K562 (cell line): ENCODE data around the gene FNBP1. TPM values are rescaled to one million over a fixed set of nuclear protein-coding genes. Genes with fewer than 3 reads are reported as not detected.

Experiments
- ATAC-seq: fragments of 200-7000 bp; cut with Tn5 transposase; 3 replicates; pipeline ENCODE4 v1.9.1; 2020; ENCODE audit warnings: moderate library complexity
- BruUV-seq: library from RNA; stranded (reverse); fragments of 400-500 nt; replicated peaks from 2 replicates; lab custom pipeline; 2021; lab: Mats Ljungman, UMichigan
- CTCF ChIA-PET: fragments of 300-600 bp; formaldehyde crosslinking; extraction: SDS; loops from one replicate; lab custom pipeline; 2021; ENCODE audit warnings: low intra/inter-chr PET ratio; lab: Yijun Ruan, JAX
- POLR2A ChIA-PET: fragments of 300-600, 350-650 bp; sonication (Branson Sonifier 250); formaldehyde crosslinking; extraction: SDS; loops from one replicate; lab custom pipeline; 2021; ENCODE audit warnings: antibody characterized with exemption, inconsistent platforms; lab: Yijun Ruan, JAX
- DNase-seq, 4 experiments: peaks; one replicate each; pipeline versions ENCODE4 v3.0.0 to v3.0.0-alpha.2; 2011 to 2018; ENCODE audit warnings: low spot score in 3 of 4, mixed read lengths in 3 of 4; ENCODE audit errors: extremely low read depth in 1 of 4
- FAIRE-seq: peaks from 2 replicates; lab custom pipeline; 2011; peaks lifted over from hg19 to GRCh38; lab: Jason Lieb, UNC
- H2AFZ ChIP-seq: 2 replicates; pipeline ENCODE4 v1.6.0; 2011; ENCODE audit warnings: low read depth, low read length, control low read depth, inconsistent platforms
- H3K27ac ChIP-seq: fragments of 200-600 bp; 3 replicates; pipeline ENCODE4 v1.8.0; 2011; ENCODE audit warnings: low read depth, mild to moderate bottlenecking, control low read depth, inconsistent platforms, low read length, moderate library complexity, mixed read lengths; ENCODE audit errors: extremely low read depth
- H3K27me3 ChIP-seq, 2 experiments: fragments of 300-600 bp in 1 of 2; 2 replicates in 1 of 2; 3 replicates in 1 of 2; pipeline versions ENCODE4 v1.6.0 to v1.8.0; 2011; ENCODE audit warnings: inconsistent platforms in 2 of 2, low read length in 2 of 2, mild to moderate bottlenecking in 1 of 2, mixed read lengths in 1 of 2, moderate library complexity in 1 of 2; ENCODE audit not compliant: control insufficient read depth in 2 of 2, insufficient read depth in 2 of 2
- H3K36me3 ChIP-seq: fragments of 300-600 bp; 3 replicates; pipeline ENCODE4 v1.8.0; 2011; ENCODE audit warnings: mild to moderate bottlenecking, low read length, inconsistent platforms; ENCODE audit not compliant: control insufficient read depth, insufficient read depth
- H3K4me1 ChIP-seq, 2 experiments: fragments of 200-600 bp in 1 of 2; replicated peaks in 1 of 2; 2 replicates in 1 of 2; 3 replicates in 1 of 2; pipeline versions ENCODE4 v1.5.1 to v1.8.0; 2011; ENCODE audit warnings: inconsistent platforms in 2 of 2, low read length in 2 of 2, mild to moderate bottlenecking in 1 of 2, mixed read lengths in 1 of 2, moderate library complexity in 1 of 2; ENCODE audit not compliant: control insufficient read depth in 2 of 2, insufficient read depth in 2 of 2
- H3K4me2 ChIP-seq: 2 replicates; pipeline ENCODE4 v1.6.1; 2011; ENCODE audit warnings: low read length, control low read depth, inconsistent platforms, mixed read lengths; ENCODE audit not compliant: insufficient read depth
- H3K4me3 ChIP-seq: fragments of 200-600 bp; sonication (generic), shearing (Covaris generic); 2 replicates; pipeline ENCODE4 v1.5.1; 2016; ENCODE audit warnings: control low read depth, inconsistent platforms
- H3K79me2 ChIP-seq: fragments of 200-600 bp; 3 replicates; pipeline ENCODE4 v1.8.0; 2011; ENCODE audit warnings: low read length, inconsistent platforms; ENCODE audit not compliant: control insufficient read depth, insufficient read depth
- H3K9ac ChIP-seq, 2 experiments: 2 replicates each; pipeline versions ENCODE4 v1.6.0 to v1.6.1; 2011; ENCODE audit warnings: low read depth in 2 of 2, low read length in 2 of 2, control low read depth in 1 of 2, inconsistent platforms in 1 of 2, mild to moderate bottlenecking in 1 of 2, mixed read lengths in 1 of 2; ENCODE audit not compliant: insufficient read depth in 1 of 2
- H3K9me1 ChIP-seq: one replicate; pipeline ENCODE4 v1.6.0; 2011; ENCODE audit warnings: inconsistent platforms, mild to moderate bottlenecking, low read length, moderate library complexity; ENCODE audit not compliant: control insufficient read depth, insufficient read depth
- H3K9me3 ChIP-seq: replicated peaks from 2 replicates; pipeline ENCODE4 v1.5.1; 2011; ENCODE audit warnings: low read depth, low read length, inconsistent platforms; ENCODE audit not compliant: control insufficient read depth, insufficient read depth
- H4K20me1 ChIP-seq: replicated peaks from 2 replicates; pipeline ENCODE4 v1.6.1; 2011; ENCODE audit warnings: low read length, inconsistent platforms, mixed read lengths; ENCODE audit not compliant: control insufficient read depth, insufficient read depth
- BRF2 ChIP-seq: IDR thresholded peaks from 3 replicates; pipeline ENCODE4 v1.6.1; 2011; ENCODE audit warnings: borderline replicate concordance, mild to moderate bottlenecking; ENCODE audit not compliant: insufficient read length, insufficient read depth
- CHD2 ChIP-seq: IDR thresholded peaks from 2 replicates; pipeline ENCODE4 v1.6.1; 2011; ENCODE audit warnings: low read depth, low read length
- ERF ChIP-seq: fragments of 450-650 bp; formaldehyde crosslinking; IDR thresholded peaks from 2 replicates; pipeline ENCODE4 v1.4.0; 2020; ENCODE audit warnings: mild to moderate bottlenecking, mixed read lengths
- HSF4 ChIP-seq: fragments of 250-450 bp; sonication (Bioruptor Pico); IDR thresholded peaks from 2 replicates; pipeline ENCODE4 v2.1.2; 2022; ENCODE audit warnings: mild to moderate bottlenecking, moderate library complexity, borderline replicate concordance
- RBBP5 ChIP-seq: fragments of 200-600 bp; sonication (generic); IDR thresholded peaks from 2 replicates; pipeline ENCODE4 v1.6.1; 2012; ENCODE audit warnings: borderline replicate concordance, mild to moderate bottlenecking, low read length, control low read depth, inconsistent platforms; ENCODE audit not compliant: insufficient read depth, poor library complexity, severe bottlenecking
- SMAD4 ChIP-seq: fragments of 250-450 bp; sonication (Bioruptor Pico); conservative IDR thresholded peaks from 2 replicates; pipeline ENCODE4 v1.8.0; 2021; ENCODE audit warnings: inconsistent platforms, mild to moderate bottlenecking, moderate library complexity
- TFE3 ChIP-seq: fragments of 450-650 bp; formaldehyde crosslinking; IDR thresholded peaks from 2 replicates; pipeline ENCODE4 v1.4.0; 2020; ENCODE audit warnings: mild to moderate bottlenecking, mixed read lengths
- XRCC3 ChIP-seq: fragments of 450-650 bp; IDR thresholded peaks from 2 replicates; pipeline ENCODE4 v1.6.1; 2017; ENCODE audit warnings: mild to moderate bottlenecking, moderate library complexity
- ZC3H11A ChIP-seq: IDR thresholded peaks from 2 replicates; pipeline ENCODE4 v1.6.1; 2012; ENCODE audit warnings: low read depth, low read length, improper control_type of control experiment
- ZMIZ1 ChIP-seq, 2 experiments: fragments of 150-350 bp in 1 of 2; IDR thresholded peaks; 2 replicates each; pipeline ENCODE4 v1.6.1; 2012 to 2016; ENCODE audit warnings: low read depth in 2 of 2, low read length in 2 of 2, mild to moderate bottlenecking in 1 of 2, moderate library complexity in 1 of 2
- ZNF324 ChIP-seq: fragments of 250-450 bp; sonication (Bioruptor Pico); IDR thresholded peaks from 2 replicates; pipeline ENCODE4 v1.4.0; 2020; ENCODE audit warnings: mild to moderate bottlenecking
- ZNF384 ChIP-seq: IDR thresholded peaks from 2 replicates; pipeline ENCODE4 v1.6.1; 2012; ENCODE audit warnings: low read depth, low read length, improper control_type of control experiment
- ZSCAN32 ChIP-seq: fragments of 450-650 bp; formaldehyde crosslinking; IDR thresholded peaks from 2 replicates; pipeline ENCODE4 v1.4.0; 2020; ENCODE audit warnings: mild to moderate bottlenecking, moderate library complexity
- WGBS: fragments of 100-300 bp; shearing (Covaris generic); methylation state at CpG from one replicate; pipeline ENCODE4 v1.1.6; 2016; ENCODE audit warnings: low coverage, mixed read lengths; ENCODE audit not compliant: insufficient coverage; ENCODE audit errors: missing lambda C conversion rate; 5-methylcytosine and 5-hydroxymethylcytosine counted together
- in situ Hi-C: fragments of 300-500 bp; cut with MboI; formaldehyde crosslinking; loops from 4 replicates; pipeline ENCODE4 v1.15.0; 2018; ENCODE audit warnings: inconsistent platforms, mixed read lengths
- intact Hi-C: fragments of 100-400 bp; cut with micrococcal nuclease; formaldehyde crosslinking; loops from 2 replicates; pipeline ENCODE4 v1.14.2; 2022
- polyA plus RNA-seq, 8 experiments: library from polyadenylated mRNA; depleted of rRNA in 4 of 8; stranded (reverse) in 5 of 8; unstranded in 3 of 8; fragments of >200 nt; fragmentation: Nextera tagmentation in 2 of 8; fragmentation: Illumina TruSeq in 1 of 8; extraction: Ambion mirVana in 2 of 8; extraction: Trizol in 1 of 8; gene quantifications; 2 replicates each; pipeline versions ENCODE4 v1.2.1 to v1.2.3, GENCODE V29; 2011 to 2014; ENCODE audit warnings: inconsistent platforms in 1 of 8, missing spikeins in 1 of 8
- total RNA-seq, 7 experiments: library from RNA; depleted of rRNA in 6 of 7; stranded (reverse); fragments of >200 nt in 6 of 7; fragmentation: Illumina TruSeq in 2 of 7; extraction: Trizol in 2 of 7; gene quantifications; 2 replicates each; pipeline versions ENCODE4 v1.2.1 to v1.2.3, GENCODE V29; 2011 to 2021; ENCODE audit warnings: low replicate concordance in 1 of 7

Gene FNBP1
- total and polyA plus RNA-seq, 9 of the 15 experiments (the other 6 are each of a cell fraction or from before 2014, with no cell fraction given): 1.8 to 14.9 (median 7.6) TPM

GRCh38 chr9:129886226-129887174 is 156.5 kb downstream of the FNBP1 start:
- no peaks in the 10 kb centered on the region for H3K9me3 ChIP-seq
- peak overlapping the region; percentile 95 for H3K4me2 ChIP-seq
- peaks cover 26% of the 10 kb centered on the region for H3K79me2 ChIP-seq
- DNase-seq (peak; percentile 56 to 91 (median 71)), FAIRE-seq (no peak), ATAC-seq (peak; percentile 15)
- peak overlapping the region; percentile 48 for H3K4me3 ChIP-seq
- no peaks in the 10 kb centered on the region for H3K27me3 ChIP-seq
- H3K9ac ChIP-seq: peak overlapping the region; percentile 94 to 95
- H3K4me1 ChIP-seq: peaks cover 52 to 62% of the 10 kb centered on the region in 2 experiments
- no peaks in the 10 kb centered on the region for H4K20me1 ChIP-seq
- WGBS: 19% methylated on average over 17 of the region's 20 CpGs
- ChIA-PET CTCF (interaction anchor here (0.8 to 3.2 kb wide), 5 partner anchors 167 to 1591 kb away, joined by 3 to 27 read pairs (median 4); no protein-coding TSS in a partner anchor), POLR2A (interaction anchor here (0.6 to 2.9 kb wide), 27 partner anchors 9 to 1610 kb away, joined by 3 to 18 read pairs (median 3); partner anchors contain the start of genes C9orf78, GPR107, SWI5 and TOR1B)
- in situ Hi-C loops: loop anchor here (10.0 kb wide), 1 partner anchor 1562 kb away; the partner anchor contains the start of genes COQ4 and TRUB2
- intact Hi-C loops: loop anchor here (2.0 to 10.0 kb wide), 6 partner anchors 71 to 458 kb away; partner anchors contain the start of genes ASB6 and GPR107
- BruUV-seq: TSS peak; percentile 42
- H3K36me3 ChIP-seq: peaks cover 16% of the 10 kb centered on the region
- peak overlapping the region; percentile 87 for H2AFZ ChIP-seq
- peak overlapping the region; percentile 91 for H3K27ac ChIP-seq
- no peaks in the 10 kb centered on the region for H3K9me1 ChIP-seq
- 0 out of 2 replicates have a peak, but pooled peaks have one; percentile 16 for TF ChIP-seq CHD2
- TF ChIP-seq RBBP5: peak; percentile 18
- TF ChIP-seq ZSCAN32: peak; percentile 76
- peak; percentile 86; the same call in 1 of the 2 replicates for TF ChIP-seq ERF (CRISPR knock-in tag)
- TF ChIP-seq ZNF384: peak; percentile 6; the same call in 1 of the 2 replicates
- no peak for TF ChIP-seq XRCC3
- TF ChIP-seq BRF2: no peak
- peak; percentile 22; the same call in 1 of the 2 replicates for TF ChIP-seq SMAD4
- peak in 1 of 2 experiments; percentile 46; a peak in 2 of 4 replicates for TF ChIP-seq ZMIZ1 (IDR thresholded peaks at IDR 0.05; ENCODE audit: low read depth in 2 of 2, low read length in 2 of 2)
- TF ChIP-seq HSF4 (CRISPR knock-in tag): no peak
- TF ChIP-seq ZC3H11A: peak; percentile 39; the same call in 1 of the 2 replicates
- no peak; the same call in 1 of the 2 replicates for TF ChIP-seq TFE3 (CRISPR knock-in tag)
- TF ChIP-seq ZNF324 (CRISPR knock-in tag): no peak
